Activated CD8-positive, alpha-beta memory T cell treated with anti-CD3 and anti-CD28 coated beads, Interleukin-2, amount 50 U/mL, for 1 hour (primary cell): ENCODE data around the gene TRIM13.
A peak's percentile ranks its signal among the peaks of the same experiment; 100 is the strongest.
"Not testable (repeated sequence)": the region's sequence is repeated elsewhere in the genome, so short reads cannot be mapped to it uniquely, and the experiment has no call there.

Source experiments
- DNase-seq: peaks from one replicate; pipeline ENCODE4 v3.0.0-alpha.2; 2020; ENCODE audit errors: extremely low read depth

The TRIM13 gene

DNA sequence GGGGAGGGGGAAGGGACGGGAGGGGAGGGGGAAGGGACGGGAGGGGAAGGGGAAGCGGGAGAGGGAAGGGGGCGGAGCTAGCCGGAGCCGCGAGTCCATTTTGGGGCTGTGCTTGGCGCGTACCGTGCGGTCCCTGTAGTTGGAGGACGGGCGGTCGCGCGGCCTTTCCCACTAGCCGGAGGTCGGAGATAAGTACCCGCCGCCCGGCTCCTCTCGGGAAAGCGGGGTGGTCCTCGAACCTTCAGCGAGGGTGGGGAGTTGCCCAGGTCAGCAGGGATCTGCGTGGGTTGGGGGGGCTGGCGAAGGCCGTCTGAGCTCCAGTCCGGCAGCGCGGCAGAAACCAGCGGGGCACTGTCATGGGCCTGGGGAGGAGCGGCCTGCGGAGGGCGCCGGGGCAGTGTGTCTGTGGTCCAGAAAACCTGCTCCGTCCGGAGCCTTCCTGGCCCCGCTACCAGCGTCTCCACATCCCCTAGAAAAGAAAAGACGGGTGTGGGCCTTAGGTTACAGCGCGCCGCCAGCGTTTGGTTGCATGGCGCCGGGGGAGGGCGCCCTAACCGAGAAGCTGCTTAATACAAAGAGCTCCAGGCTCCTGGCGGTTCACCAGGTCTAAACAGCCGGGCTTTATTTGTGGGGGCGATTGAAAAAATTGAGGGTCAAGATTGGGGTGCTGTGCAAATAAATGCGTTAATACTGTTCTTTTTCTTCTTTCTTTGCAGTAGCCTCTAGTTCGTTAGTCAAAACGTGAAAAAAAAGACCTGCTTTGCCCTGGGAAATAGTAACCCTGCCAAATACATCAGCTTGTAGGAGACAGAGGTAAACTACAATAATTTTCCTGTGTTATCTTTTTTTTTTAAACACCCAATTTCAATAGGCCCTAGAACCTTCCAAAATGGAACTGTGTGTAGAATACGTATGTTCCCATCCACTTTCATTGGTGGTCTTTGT, at the start of gene TRIM13:
TRIM13 (plus strand) TSS at position 92 of the 945 bp plus-strand sequence. CDS start 14,899 bp downstream, outside the sequence.
- peak; percentile 44 for DNase-seq

GRCh38 chr13:49948777-49949270, 48.0 kb upstream of the TRIM13 start:
- not testable (repeated sequence) for DNase-seq

DNA sequence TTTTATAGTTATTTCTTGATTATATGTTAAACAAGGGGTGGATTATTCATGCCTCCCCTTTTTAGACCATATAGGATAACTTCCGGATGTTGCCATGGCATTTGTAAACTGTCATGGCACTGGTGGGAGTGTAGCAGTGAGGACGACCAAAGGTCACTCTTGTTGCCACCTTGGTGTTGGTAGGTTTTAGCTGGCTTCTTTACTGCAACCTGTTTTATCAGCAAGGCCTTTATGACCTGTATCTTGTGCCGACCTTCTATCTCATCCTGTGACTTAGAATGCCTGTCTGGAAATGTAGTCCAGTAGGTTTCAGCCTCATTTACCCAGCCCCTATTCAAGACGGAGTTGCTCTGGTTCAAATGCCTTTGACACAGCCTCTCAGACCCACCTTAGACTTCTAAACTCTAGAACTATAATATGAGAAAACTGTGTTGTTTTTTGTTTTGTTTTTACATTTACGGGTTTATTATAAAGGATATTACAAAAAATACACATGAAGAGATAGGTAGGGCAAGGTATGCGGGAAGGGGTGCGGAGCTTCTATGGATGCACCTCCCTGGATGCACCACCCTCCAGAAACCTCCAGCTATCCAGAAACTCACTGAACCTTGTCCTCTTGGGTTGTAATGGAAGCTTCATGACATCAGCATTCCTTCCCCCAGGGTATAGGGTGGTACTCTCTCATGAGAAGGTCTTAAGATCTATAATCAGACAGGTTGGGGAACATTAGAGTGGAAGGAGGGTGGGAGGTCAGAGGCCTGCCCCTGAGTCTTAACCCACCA, 44.9 kb upstream of the TRIM13 start:
- no peak for DNase-seq

GRCh38 chr13:49953560-49953959, 43.3 kb upstream of the TRIM13 start:
- no peak for DNase-seq

- DNase-seq, result no peak
Measured at GRCh38 chr13:49954674-49955455, 42.0 kb upstream of the TRIM13 start.

DNA sequence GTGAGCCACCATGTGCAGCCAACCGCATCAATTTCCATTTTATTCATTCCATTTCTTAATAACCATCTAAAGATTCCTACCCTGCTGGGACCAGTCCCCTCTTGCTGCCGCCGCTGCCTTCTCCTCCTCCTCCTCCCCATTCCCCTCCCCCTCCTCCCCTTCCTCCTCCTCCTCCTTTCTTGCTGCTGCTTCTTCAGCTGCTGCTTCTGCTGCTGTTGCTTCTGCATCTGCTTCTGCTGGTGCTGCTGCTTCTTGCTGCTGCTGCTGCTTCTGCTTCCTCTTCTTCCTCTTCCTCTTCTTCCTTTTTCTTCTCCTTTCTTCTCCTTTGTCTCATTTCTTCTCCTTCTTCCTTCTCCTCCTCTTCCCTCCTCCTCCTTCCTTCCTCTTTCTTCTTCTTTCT, 40.7 kb upstream of the TRIM13 start:
- no peak for DNase-seq

GRCh38 chr13:49958321-49958720, 38.5 kb upstream of the TRIM13 start:
- DNase-seq, result no peak

DNA sequence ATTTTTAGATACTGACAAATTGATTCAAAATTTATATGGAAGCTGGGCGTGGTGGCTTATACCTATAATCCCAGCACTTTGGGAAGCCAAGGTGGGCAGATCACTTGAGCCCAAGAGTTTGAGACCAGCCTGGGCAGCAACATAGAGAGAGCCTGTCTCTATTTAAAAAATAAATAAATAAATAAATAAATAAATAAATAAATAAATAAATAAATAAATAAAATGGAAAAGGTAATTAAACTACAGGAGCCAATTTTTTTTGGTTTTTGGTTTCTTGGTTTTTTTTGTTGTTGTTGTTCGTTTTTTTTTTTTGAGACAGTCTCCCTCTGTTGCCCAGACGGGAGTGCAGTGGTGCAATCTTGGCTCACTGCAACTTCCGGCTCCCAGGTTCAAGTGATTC, 29.4 kb upstream of the TRIM13 start:
- DNase-seq, result no peak

- DNase-seq, result no peak
Measured at GRCh38 chr13:49972709-49973108, 24.1 kb upstream of the TRIM13 start.

GRCh38 chr13:49975826-49976225, 21.0 kb upstream of the TRIM13 start:
- no peak for DNase-seq

GRCh38 chr13:49976314-49977258, 20.3 kb upstream of the TRIM13 start:
- peak; percentile 56 for DNase-seq

GRCh38 chr13:49977992-49978391, 18.9 kb upstream of the TRIM13 start:
- no peak for DNase-seq

DNA sequence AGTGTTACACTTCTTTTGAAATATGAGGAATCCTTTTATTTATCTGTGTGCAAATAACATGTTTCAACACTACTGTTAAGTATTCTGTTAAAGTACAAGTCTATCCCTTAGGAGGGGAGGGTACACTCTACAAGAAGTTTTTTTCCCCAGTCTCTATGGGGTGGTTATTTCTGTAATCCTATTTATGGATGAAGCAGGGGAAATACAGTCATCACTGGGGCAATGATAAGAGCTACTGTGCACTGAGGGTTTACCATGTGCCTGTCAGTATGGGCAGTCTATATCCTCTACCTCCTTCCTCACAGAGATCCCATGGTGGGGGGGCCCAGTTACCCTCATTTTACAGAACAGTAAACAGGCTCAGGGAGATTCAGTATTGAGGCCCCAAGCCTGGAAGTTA, 16.6 kb upstream of the TRIM13 start:
- DNase-seq, result no peak

DNA sequence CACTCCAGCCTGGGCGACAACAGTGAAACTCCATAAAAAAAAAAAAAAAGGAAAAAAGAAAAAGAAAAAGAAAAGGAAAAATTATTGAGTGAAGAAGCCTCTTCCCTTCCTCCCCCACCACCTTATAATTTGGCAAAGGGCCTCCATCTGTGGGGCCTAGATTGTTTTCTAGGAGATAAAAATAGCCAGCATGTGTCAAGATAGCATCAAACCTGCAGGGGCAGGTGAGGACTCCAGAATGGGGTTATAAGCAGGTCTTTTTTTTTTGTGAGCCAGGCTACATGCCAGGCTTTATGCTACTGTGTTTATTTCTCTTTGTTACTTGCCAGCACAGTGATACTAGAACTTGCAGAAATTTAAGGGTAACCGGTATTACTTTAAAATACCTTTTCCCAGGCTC, 11.7 kb upstream of the TRIM13 start:
- no peak for DNase-seq

DNA sequence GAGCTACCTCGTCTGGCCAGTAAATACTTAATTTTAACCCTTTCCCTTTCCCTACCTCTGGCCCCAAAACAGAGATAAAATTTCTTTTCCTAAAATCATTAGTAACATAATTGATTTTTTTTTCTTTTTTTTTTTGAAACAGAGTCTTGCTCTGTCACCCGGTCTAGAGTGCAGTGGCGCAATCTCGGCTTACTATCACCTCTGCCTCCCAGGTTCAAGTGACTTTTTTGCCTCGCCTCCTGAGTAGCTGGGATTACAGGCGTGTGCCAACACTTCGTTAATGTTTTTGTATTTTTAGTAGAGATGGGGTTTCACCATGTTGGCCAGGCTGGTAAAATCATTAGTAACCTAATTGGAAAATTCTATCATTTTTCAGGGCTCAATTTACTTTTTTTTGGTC, 10.4 kb upstream of the TRIM13 start:
- no peak for DNase-seq

DNA sequence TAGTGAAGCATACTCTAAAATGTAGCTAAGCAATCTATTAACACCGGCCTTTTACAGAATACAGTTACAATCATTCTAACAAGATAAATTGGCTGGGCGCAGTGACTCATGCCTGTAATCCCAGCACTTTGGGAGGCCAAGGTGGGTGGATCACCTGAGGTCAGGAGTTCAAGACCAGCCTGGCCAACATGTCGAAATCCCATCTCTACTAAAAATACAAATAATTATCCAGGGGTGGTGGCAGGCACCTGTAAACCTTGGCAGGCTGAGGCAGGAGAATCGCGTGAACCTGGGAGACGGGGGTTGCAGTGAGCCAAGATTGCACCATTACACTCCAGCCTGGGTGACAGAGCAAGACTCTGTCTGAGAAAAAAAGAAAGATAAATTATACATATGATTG, 6.2 kb upstream of the TRIM13 start:
- not testable (repeated sequence) for DNase-seq

DNA sequence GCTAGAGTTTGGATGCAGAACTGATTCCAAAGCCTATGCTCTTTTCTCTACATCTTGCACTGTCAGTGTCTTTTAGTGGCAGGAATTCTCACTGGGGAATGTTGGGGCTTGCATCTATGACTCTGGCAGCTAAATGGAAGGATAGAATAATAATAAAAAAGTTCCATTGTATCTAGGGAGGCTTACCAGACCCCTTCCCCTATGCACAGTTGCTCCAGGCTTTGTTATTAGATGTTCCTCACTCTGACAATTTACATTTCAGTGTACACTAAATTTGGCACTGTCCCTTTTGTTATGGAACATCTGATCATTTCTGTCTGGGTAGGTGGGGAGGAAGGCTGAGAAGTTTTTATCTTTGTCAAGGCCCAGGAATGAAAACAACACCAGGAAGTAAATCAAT, 3.7 kb upstream of the TRIM13 start:
- DNase-seq, result no peak

DNA sequence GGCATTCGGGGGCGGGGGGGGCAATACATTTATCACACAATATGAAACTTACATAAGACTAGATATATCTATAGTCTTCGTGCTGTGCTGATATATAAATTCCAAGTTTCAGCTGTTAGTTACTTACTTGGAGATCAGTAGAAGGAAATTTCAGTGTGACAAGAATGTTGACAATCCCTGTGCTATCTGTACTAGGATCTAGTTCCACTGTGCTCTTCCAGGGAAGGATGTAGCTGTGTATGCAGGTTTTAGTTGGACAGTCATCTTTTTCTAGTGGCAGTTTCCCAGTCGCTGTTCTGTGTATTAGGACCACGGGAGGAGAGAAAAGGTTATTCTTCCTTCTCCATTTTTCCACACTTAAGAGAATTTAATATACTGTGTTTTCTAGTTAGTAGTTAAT, 3.2 kb upstream of the TRIM13 start:
- DNase-seq, result no peak

DNA sequence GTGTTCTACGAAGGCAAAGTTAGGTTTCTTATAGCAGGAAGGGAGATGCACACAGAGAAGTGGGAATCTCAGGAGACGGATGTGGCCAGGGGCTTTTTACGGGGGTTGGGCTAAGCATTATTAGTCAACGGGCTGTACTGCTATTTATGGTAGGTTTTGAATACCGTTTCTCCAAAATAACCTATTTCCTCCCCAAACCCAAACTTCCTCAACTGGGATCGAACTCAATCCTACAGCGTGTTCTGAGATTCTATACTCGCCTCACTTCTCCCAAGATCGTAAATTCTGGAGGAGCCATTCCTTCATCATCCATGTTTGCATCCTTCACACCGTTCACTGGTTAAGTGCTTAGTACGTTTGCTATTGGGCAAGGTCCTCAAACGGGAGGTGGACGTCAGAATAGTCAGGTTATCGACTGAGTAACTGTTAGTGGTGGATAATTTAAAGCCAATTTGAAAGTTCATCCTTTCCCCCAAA, 1.2 kb upstream of the TRIM13 start:
- DNase-seq, result no peak

DNA sequence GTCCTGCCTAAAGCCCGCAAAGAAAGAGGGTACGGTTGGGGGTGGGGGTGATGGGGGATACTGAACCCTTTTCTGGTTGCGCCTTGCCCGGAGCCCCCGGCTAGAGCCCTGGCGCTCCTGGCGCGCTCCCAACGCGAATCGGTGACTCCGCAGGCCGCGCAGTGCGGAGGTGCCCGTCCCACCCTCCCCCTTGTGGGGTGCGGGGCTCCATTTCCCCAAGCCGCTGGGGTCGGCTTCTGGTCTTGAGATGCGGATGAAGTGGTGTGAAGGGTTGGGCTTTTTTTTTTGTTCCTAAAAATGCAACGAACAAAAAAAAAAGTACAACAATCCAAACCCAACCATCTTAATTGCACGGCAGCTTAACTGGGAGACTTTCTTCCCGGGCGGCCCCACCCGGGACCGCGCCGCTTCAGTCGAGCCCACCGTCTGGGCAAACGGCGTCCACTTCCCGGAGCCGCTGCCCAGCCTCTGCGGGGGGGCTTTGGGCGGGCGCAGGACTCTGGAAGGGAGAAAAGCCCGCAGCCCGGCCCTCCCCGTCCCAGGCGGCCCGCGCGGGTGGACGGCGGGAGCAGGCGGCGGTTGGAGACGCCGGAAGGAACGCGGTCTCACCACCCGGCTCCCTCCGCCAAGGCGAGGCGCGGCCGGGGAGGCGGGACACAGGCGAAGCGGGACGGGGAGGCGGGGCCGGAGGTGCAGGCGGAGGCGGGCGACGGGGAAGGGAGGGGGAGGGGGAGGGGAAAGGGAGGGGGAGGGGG, 504 bp upstream of the TRIM13 start:
- peak; percentile 60 for DNase-seq
